Muscle layer of duodenum (tissue), 2 donors: ENCODE data around the gene P2RX1.
"Not testable (repeated sequence)": the region's sequence is repeated elsewhere in the genome, so short reads cannot be mapped to it uniquely, and the experiment has no call there.

Source experiments
- H3K27ac ChIP-seq: one replicate; pipeline ENCODE4 v1.7.0; 2013; ENCODE audit warnings: mild to moderate bottlenecking, low read length
- H3K27me3 ChIP-seq: one replicate; pipeline ENCODE4 v1.7.0; 2013; ENCODE audit warnings: low read depth, mild to moderate bottlenecking, control low read depth, low read length
- H3K36me3 ChIP-seq, 2 donors: one replicate each; pipeline ENCODE4 v1.7.0; 2013; ENCODE audit warnings: low read length in 2 of 2, control low read depth in 1 of 2, mild to moderate bottlenecking in 1 of 2; ENCODE audit not compliant: insufficient read depth in 2 of 2, control insufficient read depth in 1 of 2
- H3K4me1 ChIP-seq, 2 donors: one replicate each; pipeline ENCODE4 v1.7.0; 2013; ENCODE audit warnings: low read length in 2 of 2, mild to moderate bottlenecking in 2 of 2, control low read depth in 1 of 2, moderate library complexity in 1 of 2; ENCODE audit not compliant: insufficient read depth in 2 of 2, control insufficient read depth in 1 of 2
- H3K4me3 ChIP-seq, 2 donors: one replicate each; pipeline ENCODE4 v1.7.0; 2013; ENCODE audit warnings: low read length in 2 of 2, low read depth in 1 of 2, mild to moderate bottlenecking in 1 of 2
- H3K9me3 ChIP-seq, 2 donors: one replicate each; pipeline ENCODE4 v1.7.0; 2013; ENCODE audit warnings: low read length in 2 of 2, control low read depth in 1 of 2, mild to moderate bottlenecking in 1 of 2; ENCODE audit not compliant: control insufficient read depth in 1 of 2
- donor health status: healthy.

P2RX1 gene

DNA sequence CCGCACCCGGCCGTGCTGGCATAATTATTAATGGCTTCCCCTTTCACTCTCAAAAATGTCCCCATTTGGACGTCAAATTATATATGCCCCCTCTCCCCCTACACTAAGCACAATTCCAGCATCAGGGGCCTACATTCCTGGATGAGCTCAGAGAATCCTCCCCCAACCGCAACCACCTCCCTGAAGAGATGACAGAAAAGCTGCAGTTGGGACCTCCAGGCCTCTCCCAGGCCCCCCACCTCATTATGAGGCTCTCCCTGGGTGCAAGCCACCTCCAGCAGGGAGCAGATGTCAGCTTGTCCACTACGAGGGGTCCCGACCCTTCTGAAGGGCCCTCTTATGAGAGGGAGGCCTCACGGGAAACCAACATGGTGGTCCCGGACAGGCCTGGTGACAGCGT lies 51.7 kb downstream of the P2RX1 start:
- no peaks in the 10 kb centered on the region for H3K9me3 ChIP-seq
- no peak overlapping the region for H3K27ac ChIP-seq
- H3K4me3 ChIP-seq: no peak overlapping the region
- H3K4me1 ChIP-seq: no peaks in the 10 kb centered on the region
- H3K36me3 ChIP-seq: peaks cover 4 to 29% of the 10 kb centered on the region in 2 donors
- H3K27me3 ChIP-seq: no peaks in the 10 kb centered on the region

DNA sequence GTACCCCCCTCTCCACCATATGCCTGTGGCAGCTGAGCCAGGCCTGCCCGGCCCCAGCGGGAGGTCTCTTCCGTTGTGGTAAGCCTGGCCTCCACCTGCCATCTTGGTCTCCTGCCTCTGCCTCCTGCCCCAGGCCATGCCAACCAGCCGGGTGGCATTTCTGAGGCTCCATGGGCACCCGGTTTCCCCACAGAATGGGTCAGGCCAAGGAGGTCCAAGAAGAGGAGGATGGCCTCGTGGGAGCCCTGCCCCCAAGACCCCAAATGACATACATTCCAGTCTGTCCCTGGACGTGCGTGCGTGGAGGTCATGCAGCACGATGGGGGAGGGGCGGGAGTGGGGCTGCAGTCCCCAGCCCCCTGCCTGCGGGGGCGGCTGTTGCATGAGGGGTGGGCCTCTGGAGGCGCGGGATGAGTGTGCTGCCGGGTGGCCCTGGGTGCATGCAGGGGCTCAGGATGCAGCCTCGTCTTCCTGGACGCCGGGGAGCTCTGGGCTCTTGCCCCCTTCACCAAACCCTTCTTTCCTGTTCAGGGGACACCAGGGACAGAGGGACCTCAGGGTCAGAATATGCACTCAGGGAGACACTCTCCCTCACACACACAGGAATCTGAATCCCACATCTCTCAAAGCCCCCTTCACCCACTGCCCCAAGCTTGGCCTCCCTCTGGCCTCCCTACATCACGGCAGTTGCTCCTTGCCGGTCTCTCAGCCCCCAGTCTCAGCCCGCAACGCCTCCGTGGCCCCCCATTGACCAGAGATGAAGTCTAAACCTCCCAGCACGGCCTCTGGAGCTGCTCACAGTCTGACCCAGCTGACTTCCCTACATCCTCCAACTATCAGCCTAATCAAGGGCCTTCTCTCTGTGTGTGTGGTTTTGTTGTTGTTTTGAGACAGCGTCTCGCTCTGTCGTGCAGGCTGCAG lies 54.2 kb downstream of the P2RX1 start:
- Histone ChIP-seq H3K4me3 (no peak overlapping the region), H3K27ac (no peak overlapping the region), H3K9me3 (no peaks in the 10 kb centered on the region), H3K36me3 (peaks cover 0 to 21% of the 10 kb centered on the region in 2 donors), H3K4me1 (no peaks in the 10 kb centered on the region), H3K27me3 (no peaks in the 10 kb centered on the region)

DNA sequence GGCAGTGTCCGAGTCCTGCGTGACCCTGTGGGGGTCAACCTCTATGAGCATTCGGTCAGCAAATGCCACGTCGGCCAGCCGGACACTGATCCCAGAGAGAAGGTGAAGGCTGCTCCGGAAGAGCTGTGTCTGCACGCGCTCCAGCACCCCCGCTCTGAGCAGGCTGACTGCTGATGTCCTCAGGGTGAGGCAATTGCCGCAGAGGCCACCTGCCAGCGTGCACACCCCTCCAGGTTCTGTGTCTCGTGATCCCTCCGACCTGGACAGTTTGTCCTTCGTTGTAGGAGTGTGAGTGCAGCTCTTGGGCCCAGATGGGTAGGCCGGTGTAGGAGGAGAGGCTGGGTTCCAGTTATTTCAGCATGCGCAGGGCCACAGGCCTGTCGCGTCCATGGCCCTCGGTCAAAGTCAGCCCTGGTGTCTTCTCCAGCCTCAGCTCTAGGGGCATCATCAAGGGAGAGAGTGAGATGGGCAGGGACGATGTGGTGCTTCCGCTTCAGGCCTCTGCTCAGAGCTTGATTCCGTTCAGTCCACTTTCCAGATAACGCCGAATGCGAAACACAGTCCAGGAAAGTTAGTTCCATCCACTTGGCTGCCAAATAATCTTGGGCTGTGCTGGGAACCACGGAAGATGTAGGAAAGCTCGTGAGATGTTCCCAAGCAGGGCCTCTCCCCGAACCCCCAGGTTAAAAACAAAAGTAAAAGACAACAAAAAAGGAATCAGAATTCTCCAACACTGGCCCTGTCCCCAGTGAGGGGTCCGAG lies 55.1 kb downstream of the P2RX1 start:
- no peaks in the 10 kb centered on the region for H3K4me1 ChIP-seq
- H3K9me3 ChIP-seq: no peaks in the 10 kb centered on the region
- peaks cover 0 to 21% of the 10 kb centered on the region in 2 donors for H3K36me3 ChIP-seq
- H3K27me3 ChIP-seq: no peaks in the 10 kb centered on the region
- H3K4me3 ChIP-seq: no peak overlapping the region
- no peak overlapping the region for H3K27ac ChIP-seq

DNA sequence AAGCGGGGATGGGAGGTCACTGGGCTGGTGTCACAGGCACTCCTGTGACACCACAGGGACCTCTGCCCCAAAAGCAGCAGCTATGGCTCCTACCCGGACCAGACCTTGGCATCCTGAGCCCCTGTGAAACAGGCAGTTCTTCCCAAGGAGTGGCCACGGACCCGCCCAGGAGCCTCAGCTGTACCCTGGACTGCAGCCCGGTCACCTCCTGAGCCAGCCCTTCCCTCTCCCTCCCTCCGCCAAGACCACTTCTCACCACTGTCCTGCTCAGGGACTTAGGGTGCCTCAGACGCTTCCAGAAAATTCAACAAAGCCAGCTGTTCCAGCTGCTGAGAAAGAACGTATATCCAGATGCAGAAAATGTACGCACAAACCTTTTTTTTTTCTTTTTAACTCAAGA lies 56.3 kb downstream of the P2RX1 start:
- Histone ChIP-seq H3K4me3 (no peak overlapping the region), H3K27me3 (no peaks in the 10 kb centered on the region), H3K36me3 (peaks cover 0 to 21% of the 10 kb centered on the region in 2 donors), H3K4me1 (no peaks in the 10 kb centered on the region), H3K9me3 (no peaks in the 10 kb centered on the region), H3K27ac (no peak overlapping the region)

DNA sequence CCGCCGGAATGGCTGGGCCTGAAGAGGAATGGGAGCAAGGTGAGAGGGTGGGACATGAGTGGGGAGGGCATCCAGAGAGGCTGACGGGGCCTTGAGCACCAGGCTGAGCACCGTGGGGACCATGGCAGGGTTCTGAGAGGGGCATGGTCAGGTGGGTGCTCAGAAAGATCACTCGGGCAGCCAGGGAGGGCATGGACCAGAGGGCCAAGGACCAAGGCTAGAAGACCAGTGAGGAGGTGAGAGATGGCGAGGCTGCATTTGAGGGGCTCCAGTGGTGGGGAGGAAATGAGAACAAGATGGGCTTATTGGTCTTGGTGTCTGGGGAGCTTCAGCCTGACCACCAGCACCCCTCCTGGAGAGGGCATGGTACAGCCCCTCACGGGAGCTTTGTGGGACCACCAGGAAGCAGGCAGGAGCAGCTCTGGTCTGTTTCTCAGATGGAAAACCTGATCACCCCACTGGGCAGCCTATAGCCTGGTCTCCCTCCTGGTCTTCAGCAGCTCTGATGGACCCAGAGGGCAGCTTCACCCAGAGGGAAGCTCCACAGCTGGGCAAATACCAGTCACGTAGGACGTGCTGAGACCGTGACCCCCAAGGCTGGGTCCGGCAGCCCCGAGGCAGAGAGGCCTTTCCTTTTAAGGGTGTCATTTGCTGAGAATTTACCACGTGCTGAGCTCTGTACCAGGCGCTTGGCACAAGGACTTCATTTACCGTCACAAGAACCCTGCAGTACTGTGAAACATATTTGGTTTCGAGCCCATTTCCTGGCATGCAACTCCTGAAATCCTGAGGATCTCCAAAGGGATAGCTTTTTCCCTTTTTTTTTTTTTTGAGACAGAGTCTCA lies 58.8 kb downstream of the P2RX1 start:
- Histone ChIP-seq H3K27me3 (no peaks in the 10 kb centered on the region), H3K4me3 (no peak overlapping the region), H3K9me3 (no peaks in the 10 kb centered on the region), H3K27ac (no peak overlapping the region), H3K36me3 (peaks cover 0 to 21% of the 10 kb centered on the region in 2 donors), H3K4me1 (no peaks in the 10 kb centered on the region)

DNA sequence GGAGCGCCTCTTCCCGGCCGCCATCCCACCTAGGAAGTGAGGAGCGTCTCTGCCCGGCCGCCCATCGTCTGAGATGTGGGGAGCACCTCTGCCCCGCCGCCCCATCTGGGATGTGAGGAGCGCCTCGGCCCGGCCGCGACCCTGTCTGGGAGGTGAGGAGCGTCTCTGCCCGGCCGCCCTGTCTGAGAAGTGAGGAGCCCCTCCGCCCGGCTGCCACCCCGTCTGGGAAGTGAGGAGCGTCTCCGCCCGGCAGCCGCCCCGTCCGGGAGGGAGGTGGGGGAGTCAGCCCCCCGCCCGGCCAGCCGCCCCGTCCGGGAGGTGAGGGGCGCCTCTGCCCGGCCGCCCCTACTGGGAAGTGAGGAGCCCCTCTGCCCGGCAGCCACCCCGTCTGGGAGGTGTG lies 62.1 kb downstream of the P2RX1 start:
- H3K4me1 ChIP-seq, H3K27ac ChIP-seq, H3K4me3 ChIP-seq, H3K27me3 ChIP-seq, H3K9me3 ChIP-seq, H3K36me3 ChIP-seq: not testable (repeated sequence)

DNA sequence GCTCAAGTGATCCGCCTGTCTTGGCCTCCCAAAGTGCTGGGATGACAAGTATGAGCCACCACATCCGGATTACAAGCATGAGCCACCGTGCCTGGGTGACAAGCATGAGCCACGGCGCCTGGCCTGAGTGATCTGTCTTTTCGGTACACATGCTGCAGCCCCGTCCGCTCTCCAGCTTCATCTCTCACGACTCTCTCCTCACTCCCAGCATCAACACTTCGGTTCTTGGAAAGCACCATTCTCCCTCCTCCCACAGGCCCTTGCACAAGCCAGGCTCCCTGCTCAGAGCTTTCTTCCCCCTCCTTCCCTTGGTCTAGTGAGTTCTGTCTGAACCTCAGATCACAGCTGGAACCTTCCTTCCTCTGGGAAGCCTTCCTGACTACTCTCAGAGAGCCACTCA lies 63.7 kb downstream of the P2RX1 start:
- H3K4me3 ChIP-seq: no peak overlapping the region
- H3K27me3 ChIP-seq: no peaks in the 10 kb centered on the region
- H3K36me3 ChIP-seq: no peaks in the 10 kb centered on the region
- no peaks in the 10 kb centered on the region for H3K4me1 ChIP-seq
- no peaks in the 10 kb centered on the region for H3K9me3 ChIP-seq
- H3K27ac ChIP-seq: no peak overlapping the region

DNA sequence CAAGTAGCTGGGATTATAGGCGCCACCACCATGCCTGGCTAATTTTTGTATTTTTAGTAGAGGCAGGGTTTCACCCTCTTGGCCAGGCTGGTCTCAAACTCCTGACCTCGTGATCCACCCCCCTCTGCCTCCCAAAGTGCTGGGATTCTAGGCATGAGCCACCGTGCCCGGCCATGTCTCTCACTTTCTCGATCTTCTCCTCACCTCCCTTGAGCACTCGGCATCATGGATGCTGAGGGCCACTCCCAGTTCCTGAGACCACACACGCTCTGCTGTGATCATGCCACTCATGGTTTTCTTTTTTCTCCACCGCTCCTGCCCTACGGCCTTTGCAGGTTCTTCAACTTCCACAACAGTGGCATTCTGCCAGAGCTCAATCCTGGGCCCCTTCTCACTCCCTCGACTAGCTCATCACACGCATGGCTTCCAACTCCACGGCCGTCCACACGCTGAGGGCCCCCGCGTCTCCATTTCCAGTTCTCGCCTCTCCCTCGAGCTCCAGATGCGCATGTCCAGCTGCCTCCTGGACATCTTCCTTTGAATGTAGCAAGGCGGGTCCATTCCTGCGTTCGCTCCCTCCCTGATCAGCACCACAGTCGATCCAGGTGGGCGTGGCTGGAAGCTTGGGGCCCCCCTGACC lies 64.7 kb downstream of the P2RX1 start:
- H3K27ac ChIP-seq: no peak overlapping the region
- H3K4me1 ChIP-seq: no peaks in the 10 kb centered on the region
- H3K36me3 ChIP-seq: no peaks in the 10 kb centered on the region
- no peaks in the 10 kb centered on the region for H3K9me3 ChIP-seq
- no peak overlapping the region for H3K4me3 ChIP-seq
- H3K27me3 ChIP-seq: no peaks in the 10 kb centered on the region

DNA sequence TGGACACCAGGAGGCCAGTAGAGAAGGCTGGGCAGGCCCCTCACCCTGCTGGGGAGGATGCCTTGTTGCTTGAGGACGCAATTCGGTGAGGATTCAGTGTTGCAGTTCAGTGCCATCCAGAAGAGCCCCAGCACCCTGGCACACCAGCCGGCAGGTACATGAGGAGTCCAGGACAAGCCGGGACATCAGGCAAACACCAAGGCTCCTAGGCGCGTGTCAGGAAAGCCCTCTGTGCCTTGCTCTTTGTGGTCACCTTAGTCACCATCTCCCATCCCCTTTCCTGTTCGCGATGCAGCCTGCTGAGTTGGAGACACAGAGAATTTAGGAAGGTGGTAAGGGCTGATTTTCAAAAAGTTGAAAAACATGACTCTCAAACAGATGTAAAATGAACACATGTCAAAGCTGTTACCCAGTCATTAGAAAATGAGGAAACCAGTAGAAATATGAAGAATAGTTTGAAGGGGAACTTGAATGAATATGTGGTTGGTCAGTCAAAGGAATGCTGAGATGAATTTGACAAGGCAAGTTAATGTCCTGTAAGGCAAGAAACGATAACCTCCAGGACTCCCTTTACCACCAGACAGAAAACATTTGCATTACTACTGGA lies 67.9 kb downstream of the P2RX1 start:
- Histone ChIP-seq H3K27ac (no peak overlapping the region), H3K27me3 (no peaks in the 10 kb centered on the region), H3K36me3 (no peaks in the 10 kb centered on the region), H3K9me3 (no peaks in the 10 kb centered on the region), H3K4me3 (no peak overlapping the region), H3K4me1 (peaks cover 4 to 17% of the 10 kb centered on the region in 2 donors)

DNA sequence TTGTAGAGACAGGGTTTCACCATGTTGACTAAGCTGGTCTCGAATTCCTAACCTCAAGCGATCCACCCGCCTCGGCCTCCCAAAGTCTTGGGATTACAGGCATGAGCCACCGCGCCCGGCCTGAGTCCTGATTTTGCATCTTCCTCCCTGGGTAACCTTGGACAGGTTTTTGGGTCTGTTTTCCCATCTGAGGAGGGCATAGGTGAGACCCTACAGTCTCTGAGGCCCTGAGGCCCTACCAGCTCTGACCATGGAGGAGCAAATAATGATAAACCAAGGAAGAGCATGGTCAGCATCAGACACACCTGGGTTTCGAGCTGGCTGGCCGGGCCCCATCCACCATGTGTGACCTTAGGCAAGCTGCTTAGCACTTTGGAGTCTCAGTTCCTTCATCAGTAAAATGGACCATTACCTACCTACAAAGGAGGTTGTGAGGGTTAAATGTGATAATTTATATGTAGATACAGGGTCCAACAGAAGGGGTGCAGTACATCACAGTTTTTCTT lies 69.0 kb downstream of the P2RX1 start:
- H3K36me3 ChIP-seq: peaks cover 8 to 10% of the 10 kb centered on the region in 2 donors
- H3K4me3 ChIP-seq: no peak overlapping the region
- no peak overlapping the region for H3K27ac ChIP-seq
- H3K4me1 ChIP-seq: peaks cover 4 to 17% of the 10 kb centered on the region in 2 donors
- H3K9me3 ChIP-seq: no peaks in the 10 kb centered on the region
- H3K27me3 ChIP-seq: no peaks in the 10 kb centered on the region
